GM12874 (cell line): ENCODE measurements around the gene LRRC9.

Experiments used
- CTCF ChIP-seq: IDR thresholded peaks from 2 replicates; pipeline ENCODE4 v1.5.1; 2011; ENCODE audit warnings: low read depth, mild to moderate bottlenecking, control low read depth, low read length, moderate library complexity; ENCODE audit not compliant: insufficient read depth

The LRRC9 gene

GRCh38 chr14:60025571-60025970, 105.6 kb downstream of the LRRC9 start:
- TF ChIP-seq CTCF, result no peak

- TF ChIP-seq CTCF, result no peak
Measured at GRCh38 chr14:60035177-60035576, 115.2 kb downstream of the LRRC9 start.

GRCh38 chr14:60051721-60052221, 131.8 kb downstream of the LRRC9 start:
- TF ChIP-seq CTCF, result no peak

- no peak for TF ChIP-seq CTCF
Measured at GRCh38 chr14:60058087-60058486, 138.1 kb downstream of the LRRC9 start.

- TF ChIP-seq CTCF, result no peak
Measured at GRCh38 chr14:60061371-60061770, 141.4 kb downstream of the LRRC9 start.

GRCh38 chr14:60064491-60065072, 144.6 kb downstream of the LRRC9 start:
- no peak for TF ChIP-seq CTCF

GRCh38 chr14:60067882-60068281, 147.9 kb downstream of the LRRC9 start:
- TF ChIP-seq CTCF, result no peak
